GM18508 (cell line): ENCODE data around the gene CMSS1.
"Not testable (repeated sequence)": the region's sequence is repeated elsewhere in the genome, so short reads cannot be mapped to it uniquely, and the experiment has no call there.

Experiments used
- ATAC-seq: cut with Tn5 transposase; IDR thresholded peaks from one replicate; pipeline ENCODE4 v1.9.1; 2021; ENCODE audit warnings: moderate number of reproducible peaks; ENCODE audit not compliant: insufficient read depth, unreplicated experiment

The CMSS1 gene

GRCh38 chr3:99810403-99810802, 7.3 kb upstream of the CMSS1 start:
- ATAC-seq: no peak

GRCh38 chr3:99817047-99817436, 620 bp upstream of the CMSS1 start:
- no peak for ATAC-seq

GRCh38 chr3:99818818-99819217, 1.2 kb downstream of the CMSS1 start:
- no peak for ATAC-seq

GRCh38 chr3:99823723-99824711, 6.4 kb downstream of the CMSS1 start:
- no peak for ATAC-seq

- ATAC-seq: no peak
These were observed 7.5 kb downstream of the CMSS1 start for GRCh38 chr3:99825004-99825640.

- ATAC-seq: no peak
These were observed 12.2 kb downstream of the CMSS1 start for GRCh38 chr3:99829844-99830243.

GRCh38 chr3:99833617-99834205, 16.0 kb downstream of the CMSS1 start:
- ATAC-seq: no peak

- ATAC-seq: no peak
These were observed 16.7 kb downstream of the CMSS1 start for GRCh38 chr3:99834211-99834957.

- ATAC-seq: no peak
These were observed 19.0 kb downstream of the CMSS1 start for GRCh38 chr3:99836681-99837080.

- no peak for ATAC-seq
These were observed 20.1 kb downstream of the CMSS1 start for GRCh38 chr3:99837715-99838114.

GRCh38 chr3:99838755-99839154, 21.1 kb downstream of the CMSS1 start:
- ATAC-seq: no peak

GRCh38 chr3:99839613-99840012, 22.0 kb downstream of the CMSS1 start:
- ATAC-seq: no peak

GRCh38 chr3:99841949-99842348, 24.3 kb downstream of the CMSS1 start:
- not testable (repeated sequence) for ATAC-seq

GRCh38 chr3:99842826-99843589, 25.3 kb downstream of the CMSS1 start:
- no peak for ATAC-seq

GRCh38 chr3:99843590-99844258, 26.1 kb downstream of the CMSS1 start:
- no peak for ATAC-seq

- ATAC-seq: no peak
These were observed 27.7 kb downstream of the CMSS1 start for GRCh38 chr3:99845331-99845730.

- no peak for ATAC-seq
These were observed 28.3 kb downstream of the CMSS1 start for GRCh38 chr3:99845999-99846398.

GRCh38 chr3:99846477-99847160, 29.0 kb downstream of the CMSS1 start:
- ATAC-seq: no peak

- ATAC-seq: no peak
These were observed 30.8 kb downstream of the CMSS1 start for GRCh38 chr3:99848433-99848832.
